GM19324 (cell line): ENCODE measurements around the gene PPP2R5C.
"Not testable (repeated sequence)": the region's sequence is repeated elsewhere in the genome, so short reads cannot be mapped to it uniquely, and the experiment has no call there.

Experiments used
- ATAC-seq: cut with Tn5 transposase; IDR thresholded peaks from one replicate; pipeline ENCODE4 v1.9.1; 2021; ENCODE audit warnings: mild to moderate bottlenecking, moderate library complexity; ENCODE audit not compliant: unreplicated experiment, low FRiP score

The PPP2R5C gene

DNA sequence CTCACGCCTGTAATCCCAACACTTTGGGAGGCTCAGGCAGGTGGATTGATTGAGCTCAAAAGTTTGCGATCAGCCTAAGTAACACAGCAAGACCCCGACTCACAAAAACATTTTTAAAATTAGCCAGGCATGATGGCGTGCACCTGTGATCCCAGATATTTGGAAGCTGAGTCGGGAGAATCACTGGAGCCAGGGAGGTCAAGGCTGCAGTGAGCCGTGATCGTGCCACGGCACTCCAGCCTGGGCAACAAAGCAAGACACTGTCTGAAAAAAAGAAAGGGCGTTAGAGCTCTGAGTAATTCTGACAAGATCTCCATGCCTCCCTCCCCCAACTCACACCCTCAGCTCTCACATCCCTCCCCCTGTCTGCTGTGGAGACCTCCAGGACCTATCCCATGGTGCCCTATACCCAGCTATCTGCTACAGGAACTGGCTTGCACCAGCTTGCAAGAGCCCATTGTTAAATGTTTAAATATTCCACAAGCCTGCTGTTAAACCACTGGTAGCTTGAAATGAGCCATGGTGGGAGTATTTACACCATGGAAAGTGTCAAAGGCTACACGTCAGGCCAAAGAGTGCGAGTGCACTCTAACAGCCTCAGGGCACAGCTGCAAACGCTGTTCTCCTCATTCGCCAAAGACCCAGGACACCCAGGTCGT is 35.1 kb upstream of the PPP2R5C start:
- no peak for ATAC-seq

GRCh38 chr14:101726954-101727302 is 34.6 kb upstream of the PPP2R5C start:
- ATAC-seq, result no peak

- ATAC-seq, result no peak
Observed at GRCh38 chr14:101727611-101728366, 33.7 kb upstream of the PPP2R5C start.

DNA sequence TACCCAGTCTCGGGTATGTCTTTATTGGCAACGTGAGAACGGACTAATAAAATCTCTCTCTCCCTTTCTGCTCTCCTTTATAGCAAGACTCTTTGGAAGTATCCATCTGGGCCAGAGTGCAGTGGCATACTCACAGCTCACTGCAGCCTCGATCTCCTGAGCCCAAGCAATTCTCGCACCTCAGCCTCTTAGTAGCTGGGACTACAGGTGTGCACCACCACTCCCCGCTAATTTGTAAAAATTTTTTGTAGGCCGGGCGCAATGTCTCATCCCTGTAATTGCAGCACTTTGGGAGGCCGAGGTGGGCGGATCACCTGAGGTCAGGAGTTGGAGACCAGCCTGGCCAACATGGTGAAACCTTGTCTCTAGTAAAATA is 33.2 kb upstream of the PPP2R5C start:
- no peak for ATAC-seq

DNA sequence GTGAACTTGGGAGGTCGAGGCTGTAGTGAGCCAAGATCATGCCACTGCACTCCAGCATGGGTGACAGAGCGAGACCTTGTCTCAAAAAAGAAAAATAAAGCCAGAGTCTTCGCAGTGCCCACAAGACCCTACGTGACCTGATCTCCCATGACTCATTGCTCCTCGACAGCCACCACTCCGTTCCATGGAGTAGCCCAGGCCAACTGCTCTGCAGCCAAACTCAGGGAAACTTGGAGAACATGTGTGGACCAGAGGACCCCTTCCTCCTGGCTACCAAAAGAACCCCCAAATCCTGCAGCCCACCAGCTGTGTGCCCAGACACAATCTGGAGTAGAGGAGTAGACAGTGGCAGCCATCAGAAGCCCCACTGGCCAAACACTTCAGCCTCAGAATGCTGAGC is 32.1 kb upstream of the PPP2R5C start:
- ATAC-seq, result no peak

- ATAC-seq, result not testable (repeated sequence)
Observed at GRCh38 chr14:101730157-101730556, 31.4 kb upstream of the PPP2R5C start.

GRCh38 chr14:101730626-101731186 is 30.8 kb upstream of the PPP2R5C start:
- ATAC-seq, result no peak

DNA sequence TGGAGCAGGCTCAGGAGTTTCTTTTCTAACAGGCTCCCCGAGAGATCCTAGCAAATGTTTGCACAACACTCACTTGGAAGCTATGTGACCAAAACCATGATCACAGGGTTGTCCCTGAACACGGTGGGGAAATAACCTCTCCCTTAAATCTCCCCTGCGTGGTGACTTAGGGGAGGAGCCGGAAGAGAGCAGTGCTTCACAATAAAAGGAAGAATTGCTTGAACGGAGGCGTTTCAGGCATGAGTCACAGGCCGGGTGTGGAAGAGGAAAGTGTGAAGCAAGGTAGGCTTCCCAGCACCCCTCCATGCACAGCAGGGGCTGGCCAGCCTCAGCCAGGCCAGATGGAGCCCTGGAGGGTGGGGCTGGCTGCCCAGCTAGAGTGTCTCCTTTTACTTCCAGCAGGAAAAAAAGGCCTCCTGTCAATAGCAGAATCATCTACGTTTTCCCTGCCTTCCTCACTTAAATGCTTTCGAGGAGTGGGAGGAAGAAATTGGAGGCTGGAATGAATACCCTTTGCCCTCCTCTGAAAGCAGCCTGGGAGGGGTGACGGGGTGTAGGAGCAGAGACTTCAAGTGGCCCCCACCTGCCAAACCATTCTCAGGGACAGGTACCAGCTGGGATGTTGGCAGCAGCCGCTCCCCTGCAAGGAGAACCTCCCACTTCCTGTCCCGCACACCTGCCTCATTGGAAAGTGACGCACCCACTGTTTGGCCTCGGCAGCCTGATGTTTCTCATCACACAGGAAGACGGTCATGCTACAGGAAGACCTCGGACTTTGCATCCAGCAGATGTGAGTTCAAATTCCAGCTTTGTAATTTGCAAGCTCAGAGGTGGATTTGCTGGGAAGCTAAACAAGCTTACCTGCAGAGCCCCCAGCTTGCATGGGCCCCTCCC is 30.1 kb upstream of the PPP2R5C start:
- no peak for ATAC-seq

GRCh38 chr14:101732118-101732517 is 29.4 kb upstream of the PPP2R5C start:
- no peak for ATAC-seq

- no peak for ATAC-seq
Observed at GRCh38 chr14:101733211-101733610, 28.3 kb upstream of the PPP2R5C start.

- no peak for ATAC-seq
Observed at GRCh38 chr14:101734246-101734847, 27.2 kb upstream of the PPP2R5C start.

DNA sequence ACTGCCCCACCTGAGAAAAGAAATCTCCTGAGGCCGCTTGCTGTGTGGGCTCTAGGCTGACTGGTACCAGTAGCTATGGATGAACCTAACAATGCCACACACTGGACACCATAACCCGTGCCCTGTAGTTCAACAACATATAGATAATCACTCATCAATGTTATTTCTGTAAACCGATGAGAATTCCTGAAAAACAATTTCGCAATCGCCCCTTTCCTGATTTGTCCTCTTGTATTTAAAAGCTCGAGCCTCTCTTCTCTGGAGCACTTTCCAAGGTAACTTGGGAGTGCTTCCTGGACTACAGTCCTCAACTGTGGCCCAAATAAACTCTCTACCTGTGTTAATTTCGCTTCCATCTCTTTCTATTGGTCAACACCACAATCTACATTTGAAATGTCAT is 26.1 kb upstream of the PPP2R5C start:
- no peak for ATAC-seq

DNA sequence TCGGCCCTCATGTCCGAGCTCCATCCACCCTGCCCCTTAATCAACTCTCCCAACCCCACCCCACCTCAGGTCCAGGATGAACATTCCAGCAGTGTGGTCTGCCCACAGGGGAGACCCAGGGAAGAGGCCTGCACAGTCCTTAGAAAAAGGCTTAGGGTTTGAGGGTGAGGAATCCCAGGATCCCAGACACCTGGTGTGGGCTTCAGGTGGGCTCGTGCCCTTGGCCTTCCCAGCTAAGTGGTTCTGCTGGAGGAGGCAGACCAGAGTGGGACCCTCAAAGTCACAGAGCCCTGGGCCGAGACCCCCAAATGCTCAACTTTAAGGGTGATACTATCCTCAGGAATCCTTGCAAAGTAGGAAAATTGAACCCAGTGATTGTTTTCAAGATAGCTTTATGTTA is 25.4 kb upstream of the PPP2R5C start:
- ATAC-seq, result no peak

DNA sequence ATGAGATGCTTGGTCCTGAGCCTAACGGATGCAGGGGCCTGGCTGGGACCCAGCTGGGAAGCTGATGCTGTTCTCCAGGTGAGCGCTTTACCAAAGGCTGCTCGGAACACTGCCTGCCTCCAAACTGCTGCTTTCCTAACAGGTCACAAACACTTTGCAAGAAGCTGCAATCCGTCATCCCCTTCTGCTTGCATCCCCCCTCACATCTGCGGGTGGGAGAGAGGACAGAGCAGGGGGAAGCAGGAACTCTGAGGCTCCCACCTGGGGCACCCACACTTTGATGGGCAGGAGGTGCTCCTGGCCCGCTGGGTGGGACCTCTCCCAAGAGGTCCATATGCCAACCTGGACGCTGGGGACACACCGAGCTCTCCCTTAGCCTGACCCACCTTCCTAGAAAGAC is 24.9 kb upstream of the PPP2R5C start:
- ATAC-seq, result no peak

DNA sequence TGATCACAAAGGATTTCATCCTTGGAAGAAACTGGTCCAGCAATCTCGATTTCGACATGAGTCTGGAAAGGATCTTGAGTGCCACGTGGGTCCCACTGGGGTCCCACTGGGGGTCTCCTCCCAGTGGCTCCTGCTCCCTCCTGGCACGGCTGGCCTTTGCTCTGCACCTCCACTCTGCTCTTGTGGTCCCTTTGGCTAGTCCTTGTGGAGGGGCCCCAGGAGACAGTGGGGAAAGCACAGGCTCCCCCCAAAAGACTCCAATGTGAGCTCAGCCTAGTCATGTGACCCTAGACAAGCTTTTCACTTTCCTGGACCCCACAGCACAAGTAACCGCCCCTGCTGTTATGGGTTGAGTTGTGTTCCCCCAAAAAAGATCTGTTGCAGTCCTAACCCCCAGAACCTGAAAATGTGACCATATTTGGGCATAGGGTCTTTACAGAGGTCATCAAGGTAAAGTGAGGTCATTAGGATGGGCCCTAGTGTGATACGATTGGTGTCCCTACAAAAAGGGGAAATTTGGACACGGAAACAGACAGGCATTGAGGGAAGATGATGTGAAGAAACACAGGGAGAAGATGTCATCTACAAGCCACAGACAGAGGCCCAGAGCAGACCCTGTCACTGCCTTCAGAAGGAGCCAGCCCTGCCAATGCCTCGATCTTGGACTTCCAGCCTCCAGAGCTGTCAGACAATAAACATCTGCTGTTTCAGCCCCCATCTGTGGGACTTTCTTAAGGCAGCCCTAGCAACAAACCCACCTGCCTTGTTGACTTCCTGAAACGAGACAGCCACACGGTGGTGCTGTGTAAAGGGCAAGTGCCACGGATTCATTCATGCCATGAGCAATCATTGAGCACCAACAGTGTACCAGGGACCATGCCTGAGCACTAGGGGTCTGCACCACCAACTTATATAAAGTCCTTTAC is 23.8 kb upstream of the PPP2R5C start:
- no peak for ATAC-seq

- no peak for ATAC-seq
Observed at GRCh38 chr14:101738703-101739320, 22.7 kb upstream of the PPP2R5C start.

GRCh38 chr14:101739446-101740141 is 21.9 kb upstream of the PPP2R5C start:
- no peak for ATAC-seq

GRCh38 chr14:101740981-101741380 is 20.5 kb upstream of the PPP2R5C start:
- no peak for ATAC-seq

- ATAC-seq, result no peak
Observed at GRCh38 chr14:101743701-101744100, 17.8 kb upstream of the PPP2R5C start.
